Activated CD8-positive, alpha-beta memory T cell treated with anti-CD3 and anti-CD28 coated beads for 1 hour (primary cell): Measurements from ENCODE around the gene TRPC1.

Experiments used
- DNase-seq, 2 donors: peaks; one replicate each; pipeline ENCODE4 v3.0.0-alpha.2; 2020; ENCODE audit warnings: low read depth in 1 of 2; ENCODE audit errors: extremely low read depth in 1 of 2

TRPC1 gene

DNA sequence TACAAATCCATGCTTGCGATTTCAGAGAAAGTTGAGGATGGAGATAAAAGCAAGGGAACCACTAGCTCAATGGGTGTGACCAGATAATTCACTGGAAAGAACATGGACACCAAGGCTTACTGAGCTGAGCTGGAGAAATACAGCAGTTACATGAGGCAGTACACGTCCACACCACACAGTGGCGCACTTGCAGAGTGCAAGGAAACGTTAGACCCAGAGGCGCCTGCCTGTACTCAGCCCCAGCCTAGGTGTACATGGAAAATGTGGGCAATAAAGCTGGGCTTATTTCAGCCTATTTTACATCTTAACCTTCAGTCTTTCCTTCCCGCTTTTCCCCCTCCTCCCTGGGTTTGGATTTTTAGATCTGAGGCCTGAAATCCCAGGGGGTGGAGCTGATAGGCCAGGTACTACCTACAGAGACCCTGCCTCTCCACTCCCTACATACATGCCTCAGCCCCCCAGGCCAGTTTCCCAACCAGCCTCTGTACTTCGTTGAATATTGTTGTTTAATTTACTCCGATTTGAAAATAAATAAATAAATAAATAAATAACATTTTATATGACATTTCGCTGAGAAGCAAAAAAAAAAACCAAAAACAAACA lies 105.0 kb downstream of the TRPC1 start:
- peak in 1 of 2 donors; percentile 15 for DNase-seq

DNA sequence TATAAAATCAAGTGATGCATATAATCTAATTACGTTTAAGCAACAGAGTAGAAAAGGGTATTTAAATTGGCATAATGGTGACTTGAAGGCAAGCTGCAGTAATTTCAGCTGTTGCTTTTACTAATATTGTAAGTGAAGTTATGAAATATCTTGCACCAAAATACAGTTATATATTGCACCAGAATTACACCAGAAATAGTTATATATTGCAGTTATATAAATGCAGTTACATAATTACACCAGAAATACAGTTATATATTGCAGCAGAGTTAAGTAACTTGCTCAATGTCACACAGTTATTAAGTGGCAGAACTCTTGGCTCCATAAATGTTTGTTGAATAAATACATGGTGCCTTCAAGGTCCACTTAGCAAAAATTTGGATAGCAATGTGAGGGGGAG lies 113.7 kb downstream of the TRPC1 start:
- DNase-seq = no peak

DNA sequence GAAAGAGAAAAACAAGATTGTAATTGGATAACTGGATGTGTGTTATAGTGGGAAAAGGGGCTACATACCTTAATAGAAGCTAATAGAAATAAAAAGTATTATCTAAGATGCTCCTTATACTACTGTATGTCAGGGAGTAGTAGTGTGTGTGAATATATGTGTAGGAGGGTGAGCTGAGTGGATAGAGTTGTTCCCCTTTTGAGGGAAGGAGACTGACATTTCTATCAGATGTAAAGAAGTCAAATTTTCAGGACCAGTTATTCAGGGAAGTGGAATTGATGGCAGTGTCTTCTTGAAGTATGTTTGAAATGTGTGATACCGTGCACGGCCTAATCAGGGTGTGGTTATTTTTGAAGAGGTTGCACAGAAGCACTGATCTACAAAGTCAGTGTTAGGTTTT lies 116.0 kb downstream of the TRPC1 start:
- no peak for DNase-seq

DNA sequence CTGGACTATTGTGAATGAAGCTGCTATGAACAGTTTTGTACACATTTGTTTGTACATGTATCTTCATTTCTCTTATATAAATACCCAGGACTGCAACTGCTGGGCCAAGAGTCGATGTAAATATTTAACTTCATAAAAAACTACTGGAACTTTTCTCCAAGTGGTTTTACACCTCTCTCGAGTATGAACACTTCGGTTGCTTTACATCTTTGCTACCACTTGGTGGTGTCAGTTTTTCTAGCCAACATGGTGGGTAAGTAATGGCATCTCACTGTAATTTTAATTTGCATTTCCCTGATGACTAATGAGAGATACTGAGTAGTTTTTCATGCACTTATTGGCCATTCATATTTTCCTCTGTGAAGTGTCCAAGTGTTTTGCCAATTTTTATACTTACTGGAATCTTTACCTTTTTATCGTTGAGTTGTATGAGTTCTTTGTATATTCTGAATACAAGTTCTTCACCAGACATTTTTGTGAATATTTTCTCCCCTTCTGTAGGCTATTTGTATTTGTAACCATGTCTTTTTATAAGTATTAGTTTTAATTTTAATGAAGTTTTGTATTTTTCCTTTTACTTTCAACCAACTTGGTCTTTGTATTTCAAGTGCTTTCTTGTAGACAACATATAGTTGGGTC lies 120.6 kb downstream of the TRPC1 start:
- no peak for DNase-seq

DNA sequence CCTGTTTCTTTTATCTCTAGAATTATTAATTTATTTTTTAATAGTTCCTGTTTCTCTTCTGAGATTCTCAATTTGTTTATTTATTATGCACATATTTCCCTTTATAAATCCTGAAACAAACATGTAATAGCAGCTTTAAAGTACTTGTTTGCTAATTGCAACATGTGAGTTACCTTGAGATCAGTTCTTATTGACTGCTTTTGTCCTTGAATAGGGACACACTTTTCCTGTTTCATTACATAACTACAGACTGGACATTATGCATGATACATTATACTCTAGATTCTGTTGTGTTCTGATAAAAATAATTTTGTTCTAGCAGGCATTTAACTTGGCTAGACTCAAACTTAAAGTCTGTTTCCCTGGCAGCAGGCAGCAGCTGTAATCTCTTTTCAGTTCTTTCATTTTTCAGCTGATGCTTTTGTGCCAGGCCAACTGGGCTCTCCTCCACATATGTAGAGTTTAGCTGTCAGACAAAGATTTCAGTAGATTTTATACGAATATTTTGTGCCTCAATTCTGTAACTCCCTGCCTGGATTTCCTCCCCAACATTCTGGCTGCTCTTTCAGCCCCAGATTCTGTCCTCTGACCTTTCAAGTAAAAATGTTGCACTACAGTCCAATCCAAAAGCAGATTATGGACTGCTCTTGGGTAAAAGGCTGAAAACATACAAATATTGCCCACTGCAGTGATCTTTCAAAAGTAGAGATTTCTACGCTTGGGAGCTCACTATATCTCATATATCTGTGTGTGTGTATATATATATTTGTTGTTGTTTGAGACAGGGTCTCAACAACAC lies 123.1 kb downstream of the TRPC1 start:
- DNase-seq = no peak

DNA sequence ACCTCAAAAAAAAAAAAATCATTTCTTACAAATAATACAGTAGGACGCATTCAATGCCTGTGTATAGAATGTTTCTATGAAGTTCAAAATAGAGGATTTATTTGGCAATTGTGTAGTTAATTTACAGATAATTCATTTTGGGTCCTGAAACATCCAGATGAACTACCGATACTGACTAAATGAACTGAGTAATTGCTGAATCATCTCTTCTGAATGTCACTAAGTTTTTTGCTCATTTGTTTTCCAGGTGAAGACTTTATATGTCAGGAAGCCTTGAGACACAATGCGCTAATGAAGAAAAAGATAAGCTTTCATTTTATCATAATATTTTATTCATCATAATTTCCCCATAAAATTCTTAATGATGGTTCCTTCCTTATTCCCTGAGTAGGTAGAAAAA lies 125.3 kb downstream of the TRPC1 start:
- no peak for DNase-seq

DNA sequence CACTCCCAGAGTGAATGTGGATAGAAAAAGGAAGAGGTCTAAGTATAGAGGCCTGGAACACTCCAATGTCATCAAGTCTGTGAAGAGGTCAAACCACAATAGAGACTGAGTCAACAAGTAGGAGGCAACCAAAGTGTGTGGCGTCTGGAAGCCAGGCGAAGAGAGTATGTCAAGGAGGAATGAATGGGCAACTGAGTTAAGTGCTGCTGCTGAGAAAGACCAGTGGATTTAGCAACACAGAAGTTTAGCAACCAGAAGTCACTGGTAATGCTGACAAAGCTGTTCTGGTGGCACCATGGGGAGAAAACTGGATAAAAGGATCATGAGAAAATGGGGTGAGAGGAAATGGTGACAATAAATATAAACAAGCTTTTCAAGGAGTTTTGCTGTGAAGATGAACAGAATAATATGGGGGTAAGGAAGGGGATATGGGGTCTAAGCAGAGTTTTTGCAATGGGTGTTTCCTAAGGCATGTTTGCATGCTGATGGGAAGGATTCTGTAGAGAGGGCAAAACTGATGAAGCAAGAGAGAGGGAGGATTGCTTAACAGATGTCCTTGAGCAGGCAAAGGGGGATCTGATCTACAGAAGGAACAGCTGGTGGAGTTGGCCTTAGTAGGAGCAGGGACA lies 126.7 kb downstream of the TRPC1 start:
- no peak for DNase-seq

DNA sequence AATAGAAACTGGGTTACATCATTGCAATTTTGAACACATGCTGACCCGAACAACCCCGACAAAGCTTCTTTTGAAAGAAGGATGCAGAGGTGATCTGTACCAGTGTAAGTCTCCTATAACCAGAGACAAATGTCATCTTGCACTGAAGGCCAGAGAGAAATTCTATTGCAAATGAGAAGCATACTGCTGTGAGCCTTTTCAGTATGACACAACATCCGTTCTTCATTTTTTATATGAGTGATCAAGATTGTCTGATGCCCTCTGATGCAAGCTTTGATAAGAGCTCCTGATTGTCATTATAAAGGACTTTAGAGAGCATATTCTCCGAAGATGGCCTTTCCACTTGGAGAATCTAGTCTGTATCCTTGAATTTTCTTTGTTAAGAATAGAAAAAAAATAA lies 128.2 kb downstream of the TRPC1 start:
- DNase-seq = no peak

DNA sequence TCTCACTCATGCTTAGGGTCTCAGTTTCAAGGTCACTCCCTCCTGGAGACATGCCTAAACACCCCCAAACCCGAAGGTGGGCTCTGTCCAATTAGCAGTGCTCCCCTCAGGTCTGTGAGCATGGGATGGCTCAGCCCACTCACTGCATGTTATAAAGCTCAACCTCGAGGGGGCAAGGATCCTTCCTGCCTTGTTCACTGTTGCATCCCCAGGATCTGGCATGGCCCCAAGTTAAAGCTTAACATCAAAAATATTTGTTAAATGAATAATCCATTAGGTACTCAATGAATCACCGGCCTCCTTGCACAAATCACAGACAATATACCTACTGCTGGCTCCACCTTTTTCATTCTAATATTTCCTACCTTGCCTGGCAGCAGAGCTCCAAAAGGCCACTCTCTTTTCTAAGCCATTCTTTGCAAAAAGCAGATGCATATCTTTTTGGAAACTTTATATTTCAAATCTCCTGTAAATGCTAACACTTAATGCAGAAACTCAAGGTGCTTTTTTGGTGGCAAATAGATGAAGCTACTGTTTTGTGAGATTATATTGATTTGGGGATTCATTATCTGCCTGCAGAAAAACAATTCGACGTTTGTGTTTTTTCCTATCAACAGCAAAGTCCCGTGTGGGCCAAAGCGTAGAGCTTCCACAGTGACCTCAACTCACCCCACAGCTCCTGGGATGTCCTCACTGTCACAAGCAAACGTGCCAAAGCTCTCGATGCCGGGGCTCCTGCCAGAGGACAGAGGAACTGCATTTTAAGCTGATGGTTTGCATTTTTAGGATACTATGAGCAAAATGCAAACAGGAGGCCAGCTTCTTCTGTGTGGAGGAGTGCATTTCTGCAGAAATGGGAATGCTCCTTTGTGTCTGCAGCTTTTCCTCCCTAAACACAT lies 129.7 kb downstream of the TRPC1 start:
- DNase-seq = no peak

DNA sequence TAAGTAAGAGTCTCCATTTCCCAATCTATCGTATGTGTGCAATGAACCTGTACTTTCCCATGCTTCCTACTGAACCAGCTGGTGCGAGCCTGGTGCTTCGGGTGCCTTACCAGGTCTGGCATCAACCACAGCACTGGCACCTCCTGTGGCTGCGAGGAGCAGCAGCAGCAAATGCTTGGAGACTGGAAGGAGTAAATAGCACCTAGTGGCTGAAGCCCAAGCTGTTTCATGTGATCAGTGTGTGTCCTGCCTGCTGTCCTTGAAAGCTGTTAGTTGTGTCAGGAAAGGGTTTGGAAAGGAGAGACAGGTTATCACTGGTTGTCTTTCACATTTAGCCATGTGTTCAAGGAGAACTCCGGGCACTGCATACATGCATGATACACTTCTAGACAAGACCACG lies 133.2 kb downstream of the TRPC1 start:
- no peak for DNase-seq
